ENCODE results near the gene FARS2.
"Not testable (repeated sequence)": the region's sequence is repeated elsewhere in the genome, so short reads cannot be mapped to it uniquely, and the experiment has no call there.

GRCh38 chr6:5796555-5796954 lies 535.2 kb downstream of the FARS2 start:
- not testable (repeated sequence) for TF ChIP-seq EP300, POLR2A (IDR thresholded peaks at IDR 0.05)
- TF ChIP-seq, protein P1, sequence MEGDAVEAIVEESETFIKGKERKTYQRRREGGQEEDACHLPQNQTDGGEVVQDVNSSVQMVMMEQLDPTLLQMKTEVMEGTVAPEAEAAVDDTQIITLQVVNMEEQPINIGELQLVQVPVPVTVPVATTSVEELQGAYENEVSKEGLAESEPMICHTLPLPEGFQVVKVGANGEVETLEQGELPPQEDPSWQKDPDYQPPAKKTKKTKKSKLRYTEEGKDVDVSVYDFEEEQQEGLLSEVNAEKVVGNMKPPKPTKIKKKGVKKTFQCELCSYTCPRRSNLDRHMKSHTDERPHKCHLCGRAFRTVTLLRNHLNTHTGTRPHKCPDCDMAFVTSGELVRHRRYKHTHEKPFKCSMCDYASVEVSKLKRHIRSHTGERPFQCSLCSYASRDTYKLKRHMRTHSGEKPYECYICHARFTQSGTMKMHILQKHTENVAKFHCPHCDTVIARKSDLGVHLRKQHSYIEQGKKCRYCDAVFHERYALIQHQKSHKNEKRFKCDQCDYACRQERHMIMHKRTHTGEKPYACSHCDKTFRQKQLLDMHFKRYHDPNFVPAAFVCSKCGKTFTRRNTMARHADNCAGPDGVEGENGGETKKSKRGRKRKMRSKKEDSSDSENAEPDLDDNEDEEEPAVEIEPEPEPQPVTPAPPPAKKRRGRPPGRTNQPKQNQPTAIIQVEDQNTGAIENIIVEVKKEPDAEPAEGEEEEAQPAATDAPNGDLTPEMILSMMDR (IDR thresholded peaks at IDR 0.05), result not testable (repeated sequence)
